Small intestine (tissue), 7 donors: ENCODE measurements around the gene RDH13. TPM values are rescaled to one million over a fixed set of nuclear protein-coding genes. Genes with fewer than 3 reads are reported as not detected.

Source experiments
- DNase-seq, 2 donors: peaks; one replicate each; pipeline versions ENCODE4 v3.0.0 to v3.0.0-alpha.2; 2013
- FAIRE-seq: peaks from 2 replicates; lab custom pipeline; 2012; peaks lifted over from hg19 to GRCh38; lab: Jason Lieb, UNC
- H3K27ac ChIP-seq, 3 donors: one replicate each; pipeline ENCODE4 v1.5.1; 2013; ENCODE audit warnings: low read length in 2 of 3, mild to moderate bottlenecking in 2 of 3, control low read depth in 1 of 3, inconsistent platforms in 1 of 3, low read depth in 1 of 3, moderate library complexity in 1 of 3
- H3K27me3 ChIP-seq, 3 donors: one replicate each; pipeline ENCODE4 v1.6.1; 2013; ENCODE audit warnings: low read length in 3 of 3, inconsistent platforms in 1 of 3; ENCODE audit not compliant: control insufficient read depth in 3 of 3, insufficient read depth in 3 of 3
- H3K36me3 ChIP-seq, 3 donors: one replicate each; pipeline ENCODE4 v1.6.1; 2013; ENCODE audit warnings: low read length in 3 of 3, inconsistent platforms in 1 of 3, low read depth in 1 of 3, mild to moderate bottlenecking in 1 of 3, moderate library complexity in 1 of 3; ENCODE audit not compliant: control insufficient read depth in 3 of 3, insufficient read depth in 2 of 3
- H3K4me1 ChIP-seq, 3 donors: one replicate each; pipeline ENCODE4 v1.6.1; 2013; ENCODE audit warnings: low read length in 2 of 3, inconsistent platforms in 1 of 3, low read depth in 1 of 3, mild to moderate bottlenecking in 1 of 3, moderate library complexity in 1 of 3; ENCODE audit not compliant: control insufficient read depth in 3 of 3, insufficient read depth in 2 of 3
- H3K4me3 ChIP-seq, 3 donors: one replicate each; pipeline ENCODE4 v1.5.1; 2013; ENCODE audit warnings: low read length in 3 of 3, control low read depth in 1 of 3, inconsistent platforms in 1 of 3, low read depth in 1 of 3, mild to moderate bottlenecking in 1 of 3, moderate library complexity in 1 of 3
- H3K9me3 ChIP-seq, 2 donors: one replicate each; pipeline ENCODE4 v1.6.1; 2013; ENCODE audit warnings: low read depth in 1 of 2, low read length in 1 of 2; ENCODE audit not compliant: control insufficient read depth in 2 of 2, insufficient read depth in 1 of 2
- whole genome bisulfite sequencing, 3 donors: extraction: QIAGEN DNeasy Blood & Tissue Kit; methylation state at CpG; one replicate each; pipeline ENCODE4 v1.1.7; 2013; 5-methylcytosine and 5-hydroxymethylcytosine counted together
- polyA plus RNA-seq, 4 donors: library from polyadenylated mRNA; stranded (reverse) in 3 of 4; unstranded in 1 of 4; fragments of 200-250 nt in 3 of 4; fragments of 120-200 nt in 1 of 4; gene quantifications; one replicate each; pipeline versions ENCODE4 v1.2.1 to v1.2.3, GENCODE V29; 2013
- donor health status: healthy with polysubstance abuse.
- donor health status: control.
- donor health status: control.
- donor health status: Bipolar disorder and iron deficiency.
- donor health status: healthy.

Gene RDH13
- polyA plus RNA-seq, 4 donors: 21.3 to 28.4 (median 22.2) TPM

GRCh38 chr19:55088021-55088451 is 25.1 kb upstream of the RDH13 start:
- DNase-seq (no peak), FAIRE-seq (no peak)
- 29 to 65% (median 51%) methylated on average over 12 of the region's 12 CpGs for WGBS, 3 donors
- Histone ChIP-seq H3K36me3 (peaks cover 6 to 39% (median 8%) of the 10 kb centered on the region in 3 donors), H3K4me1 (peaks cover 0 to 18% (median 2%) of the 10 kb centered on the region in 3 donors), H3K4me3 (no peak overlapping the region), H3K9me3 (peaks cover 0 to 2% of the 10 kb centered on the region in 2 donors), H3K27ac (no peak overlapping the region), H3K27me3 (peaks cover 0 to 54% (median 0%) of the 10 kb centered on the region in 3 donors)

- no peak for DNase-seq
- 12 to 42% (median 31%) methylated on average over 17 of the region's 17 CpGs for WGBS, 3 donors
- H3K4me3 ChIP-seq: peak overlapping the region in 2 of 3 donors; percentile 7 to 24
- H3K9me3 ChIP-seq: peaks cover 0 to 3% of the 10 kb centered on the region in 2 donors
- no peak overlapping the region for H3K27ac ChIP-seq
- H3K36me3 ChIP-seq: peaks cover 6 to 34% (median 8%) of the 10 kb centered on the region in 3 donors
- H3K27me3 ChIP-seq: peaks cover 0 to 59% (median 0%) of the 10 kb centered on the region in 3 donors
- FAIRE-seq: no peak
- peaks cover 0 to 18% (median 2%) of the 10 kb centered on the region in 3 donors for H3K4me1 ChIP-seq
These were observed 24.6 kb upstream of the RDH13 start for GRCh38 chr19:55087542-55087901.

GRCh38 chr19:55086730-55087541 is 24.0 kb upstream of the RDH13 start:
- FAIRE-seq: no peak

GRCh38 chr19:55085923-55086715 is 23.2 kb upstream of the RDH13 start:
- H3K27me3 ChIP-seq: peaks cover 0 to 73% (median 3%) of the 10 kb centered on the region in 3 donors
- peaks cover 0 to 28% (median 2%) of the 10 kb centered on the region in 3 donors for H3K4me1 ChIP-seq
- WGBS, 3 donors: 25 to 43% (median 25%) methylated on average over 28 to 35 of the region's 35 CpGs
- peaks cover 0 to 3% of the 10 kb centered on the region in 2 donors for H3K9me3 ChIP-seq
- DNase-seq (no peak), FAIRE-seq (no peak)
- H3K27ac ChIP-seq: no peak overlapping the region
- H3K36me3 ChIP-seq: peaks cover 0 to 21% (median 4%) of the 10 kb centered on the region in 3 donors
- peak overlapping the region in 1 of 3 donors; percentile 7 for H3K4me3 ChIP-seq

More at GRCh38 chr19:55086730-55087541, 24.0 kb upstream of the RDH13 start:
- DNase-seq: peak; percentile 80 to 88
- Histone ChIP-seq H3K36me3 (peaks cover 4 to 29% (median 6%) of the 10 kb centered on the region in 3 donors), H3K27me3 (peaks cover 0 to 65% (median 3%) of the 10 kb centered on the region in 3 donors), H3K4me1 (peaks cover 0 to 23% (median 2%) of the 10 kb centered on the region in 3 donors), H3K4me3 (peak overlapping the region in 2 of 3 donors; percentile 7 to 30), H3K27ac (no peak overlapping the region), H3K9me3 (peaks cover 0 to 3% of the 10 kb centered on the region in 2 donors)
- WGBS, 3 donors: 1 to 9% (median 4%) methylated on average over 63 to 74 of the region's 74 CpGs

DNA sequence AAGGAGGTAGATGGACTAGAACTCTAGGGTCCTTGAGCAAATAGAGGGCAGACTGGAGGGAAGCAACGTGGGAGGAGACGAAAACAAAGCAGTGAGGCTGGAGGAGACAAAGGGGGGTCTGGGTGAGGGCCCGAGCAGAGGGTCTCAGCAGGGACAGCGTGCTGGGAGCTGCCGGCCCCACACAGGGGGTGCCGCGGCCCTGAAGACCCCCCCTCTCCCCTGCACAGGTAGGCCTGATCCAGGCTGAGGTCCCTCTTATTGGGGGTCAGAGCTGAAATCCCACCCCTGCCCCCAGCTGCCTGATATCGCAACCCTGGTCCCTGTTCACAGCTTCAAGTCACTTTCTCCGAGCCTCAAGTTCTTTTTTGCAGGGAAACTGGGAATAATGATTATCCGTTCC is 21.5 kb upstream of the RDH13 start:
- FAIRE-seq (no peak), DNase-seq (no peak)
- Histone ChIP-seq H3K27ac (no peak overlapping the region), H3K27me3 (peaks cover 0 to 87% (median 5%) of the 10 kb centered on the region in 3 donors), H3K4me3 (no peak overlapping the region), H3K4me1 (peaks cover 0 to 43% (median 7%) of the 10 kb centered on the region in 3 donors), H3K9me3 (peaks cover 0 to 3% of the 10 kb centered on the region in 2 donors), H3K36me3 (peaks cover 0 to 10% (median 0%) of the 10 kb centered on the region in 3 donors)
- 79 to 82% (median 81%) methylated on average over 10 of the region's 10 CpGs for WGBS, 3 donors

GRCh38 chr19:55083004-55083850 is 20.3 kb upstream of the RDH13 start:
- WGBS, 3 donors: 38 to 41% (median 40%) methylated on average over 41 to 42 of the region's 42 CpGs
- H3K4me1 ChIP-seq: peaks cover 0 to 40% (median 7%) of the 10 kb centered on the region in 3 donors
- no peak for FAIRE-seq
- peak in 1 of 2 donors; percentile 37 for DNase-seq
- H3K4me3 ChIP-seq: no peak overlapping the region
- peaks cover 0 to 3% of the 10 kb centered on the region in 2 donors for H3K9me3 ChIP-seq
- H3K36me3 ChIP-seq: peaks cover 0 to 6% (median 0%) of the 10 kb centered on the region in 3 donors
- peaks cover 0 to 86% (median 5%) of the 10 kb centered on the region in 3 donors for H3K27me3 ChIP-seq
- no peak overlapping the region for H3K27ac ChIP-seq

DNA sequence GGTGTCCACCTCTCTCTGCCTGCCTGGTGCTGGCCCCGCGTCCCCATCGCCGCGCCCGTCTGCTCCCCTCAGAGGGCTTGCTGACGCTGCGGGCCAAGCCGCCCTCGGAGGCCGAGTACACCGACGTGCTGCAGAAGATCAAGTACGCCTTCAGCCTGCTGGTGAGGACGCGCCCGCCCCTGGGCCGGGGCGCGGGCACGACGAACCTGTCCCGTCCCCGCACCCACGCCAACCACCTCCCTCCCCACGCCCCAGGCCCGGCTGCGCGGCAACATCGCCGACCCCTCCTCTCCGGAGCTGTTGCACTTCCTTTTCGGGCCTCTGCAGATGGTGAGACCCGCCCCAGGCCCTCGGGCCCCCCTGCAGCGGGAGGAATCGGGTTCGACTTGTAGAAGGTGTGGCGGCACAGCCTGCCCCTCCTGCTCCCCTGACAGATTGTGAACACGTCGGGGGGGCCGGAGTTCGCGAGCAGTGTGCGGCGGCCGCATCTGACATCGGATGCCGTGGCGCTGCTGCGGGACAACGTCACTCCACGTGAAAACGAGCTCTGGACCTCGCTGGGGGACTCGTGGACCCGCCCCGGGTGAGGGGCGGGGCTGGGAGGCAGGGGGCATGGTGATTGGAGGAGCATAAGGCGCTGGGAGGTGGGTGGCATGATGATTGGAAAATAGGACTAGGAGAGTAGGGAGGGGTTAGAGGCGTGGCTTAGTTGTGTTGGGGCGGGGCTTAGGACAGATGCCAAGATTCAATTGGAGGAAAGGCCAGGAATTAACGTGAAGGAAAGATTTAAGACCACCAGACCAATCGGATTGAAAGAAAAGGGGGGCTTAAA is 19.3 kb upstream of the RDH13 start:
- no peaks in the 10 kb centered on the region for H3K36me3 ChIP-seq
- no peak overlapping the region for H3K27ac ChIP-seq
- peak; percentile 31 to 32 for DNase-seq
- H3K4me3 ChIP-seq: peak overlapping the region in 1 of 3 donors; percentile 16
- peaks cover 0 to 3% of the 10 kb centered on the region in 2 donors for H3K9me3 ChIP-seq
- 10 to 18% (median 13%) methylated on average over 58 to 64 of the region's 64 CpGs for WGBS, 3 donors
- peaks cover 0 to 76% (median 5%) of the 10 kb centered on the region in 3 donors for H3K27me3 ChIP-seq
- no peak for FAIRE-seq
- peaks cover 0 to 30% (median 7%) of the 10 kb centered on the region in 3 donors for H3K4me1 ChIP-seq
